HCT116 (cell line): Measurements from ENCODE around the gene DHX57.

ENCODE experiments used
- CTCF ChIP-seq, 3 experiments: fragments of 200-600 bp in 1 of 3; sonication (generic) in 1 of 3; IDR thresholded peaks in 2 of 3; conservative IDR thresholded peaks in 1 of 3; 2 replicates each; pipeline ENCODE4 v1.5.1; 2012 to 2017; ENCODE audit warnings: low read depth in 2 of 3, low read length in 2 of 3, antibody characterized with exemption in 1 of 3, borderline replicate concordance in 1 of 3, control low read depth in 1 of 3, mild to moderate bottlenecking in 1 of 3, mixed read lengths in 1 of 3, mixed run types in 1 of 3, moderate library complexity in 1 of 3; ENCODE audit not compliant: insufficient read depth in 1 of 3
- EZH2 ChIP-seq: fragments of 200-600 bp; sonication (generic); IDR thresholded peaks from 2 replicates; pipeline ENCODE4 v1.6.1; 2017; ENCODE audit warnings: antibody characterized with exemption, mixed run types
- EZH2phosphoT487 ChIP-seq: fragments of 200-600 bp; IDR thresholded peaks from 2 replicates; pipeline ENCODE4 v1.6.1; 2018; ENCODE audit warnings: antibody characterized with exemption, borderline replicate concordance
- JUND ChIP-seq: IDR thresholded peaks from 2 replicates; pipeline ENCODE4 v1.6.1; 2012
- POLR2A ChIP-seq: IDR thresholded peaks from 2 replicates; pipeline ENCODE4 v1.7.0; 2011; ENCODE audit warnings: borderline replicate concordance; ENCODE audit not compliant: insufficient read depth, insufficient read length; ENCODE audit errors: extremely low read depth
- POLR2AphosphoS5 ChIP-seq: IDR thresholded peaks from 2 replicates; pipeline ENCODE4 v1.6.1; 2011; ENCODE audit warnings: mild to moderate bottlenecking, low read depth, low read length, moderate library complexity
- REST ChIP-seq: IDR thresholded peaks from 2 replicates; pipeline ENCODE4 v1.6.1; 2012; ENCODE audit warnings: low read depth
- SIN3A ChIP-seq: IDR thresholded peaks from 2 replicates; pipeline ENCODE4 v1.6.1; 2012; ENCODE audit warnings: low read depth
- SP1 ChIP-seq: IDR thresholded peaks from 2 replicates; pipeline ENCODE4 v1.6.1; 2012; ENCODE audit warnings: low read depth
- SRF ChIP-seq: IDR thresholded peaks from 2 replicates; pipeline ENCODE4 v1.6.1; 2012; ENCODE audit warnings: low read depth
- ZBTB33 ChIP-seq: IDR thresholded peaks from 2 replicates; pipeline ENCODE4 v1.6.1; 2011; ENCODE audit warnings: mild to moderate bottlenecking, low read length, moderate library complexity; ENCODE audit not compliant: insufficient replicate concordance; ENCODE audit errors: extremely low read depth
- ZNF274 ChIP-seq: fragments of 200-500 bp; sonication (Bioruptor generic); IDR thresholded peaks from 2 replicates; pipeline ENCODE4 v1.6.1; 2014; ENCODE audit warnings: mild to moderate bottlenecking, low read depth, low read length, inconsistent platforms

- TF ChIP-seq ZBTB33 (no peak), POLR2A (no peak), CTCF (IDR thresholded peaks at IDR 0.05 in 2 of 3, conservative IDR thresholded peaks at IDR 0.05 in 1 of 3; ENCODE audit: borderline replicate concordance in 1 of 3, insufficient read depth in 1 of 3, low read depth in 2 of 3, low read length in 2 of 3) (no peak), POLR2AphosphoS5 (no peak), EZH2phosphoT487 (no peak), REST (no peak), ZNF274 (no peak), SIN3A (no peak), JUND (no peak), SRF (no peak), SP1 (no peak), EZH2 (no peak)
Observed at GRCh38 chr2:38765149-38765548, 110.6 kb downstream of the DHX57 start.
